ENCODE results near the gene FBN2.

- TF ChIP-seq MXI1 (conservative IDR thresholded peaks at IDR 0.05; ENCODE audit: poor library complexity, severe bottlenecking) (no peak), REST (IDR thresholded peaks at IDR 0.05; ENCODE audit: borderline replicate concordance) (no peak), EZH2 (IDR thresholded peaks at IDR 0.05; ENCODE audit: borderline replicate concordance, insufficient read depth, low read length, poor library complexity, severe bottlenecking) (no peak), CTCF (IDR thresholded peaks at IDR 0.05; ENCODE audit: poor library complexity, severe bottlenecking) (no peak)
Measured at GRCh38 chr5:128436749-128437188, 101.3 kb downstream of the FBN2 start.
